H9 (cell line): ENCODE data around the gene RNF149. TPM values are rescaled to one million over a fixed set of nuclear protein-coding genes. Genes with fewer than 3 reads are reported as not detected.
"Not testable (repeated sequence)": the region's sequence is repeated elsewhere in the genome, so short reads cannot be mapped to it uniquely, and the experiment has no call there.

ENCODE experiments used
- DNase-seq: peaks from one replicate; pipeline ENCODE4 v3.0.0-alpha.2; 2017
- H2AFZ ChIP-seq: one replicate; pipeline ENCODE4 v1.6.1; 2013; ENCODE audit warnings: mild to moderate bottlenecking, low read length, control low read depth, moderate library complexity
- H2AK5ac ChIP-seq: 2 replicates; pipeline ENCODE4 v1.6.1; 2013; ENCODE audit warnings: low read length, control low read depth, mixed read lengths; ENCODE audit not compliant: insufficient read length
- H2BK120ac ChIP-seq: one replicate; pipeline ENCODE4 v1.6.1; 2013; ENCODE audit warnings: low read depth, mild to moderate bottlenecking, low read length, control low read depth, inconsistent platforms; ENCODE audit not compliant: poor library complexity, severe bottlenecking
- H2BK12ac ChIP-seq: 2 replicates; pipeline ENCODE4 v1.6.1; 2013; ENCODE audit warnings: low read length, control low read depth, mixed read lengths, low read depth; ENCODE audit not compliant: insufficient read length
- H2BK15ac ChIP-seq: 2 replicates; pipeline ENCODE4 v1.6.1; 2013; ENCODE audit warnings: low read depth, low read length, control low read depth
- H2BK20ac ChIP-seq: one replicate; pipeline ENCODE4 v1.6.1; 2013; ENCODE audit warnings: low read depth, mild to moderate bottlenecking, low read length, control low read depth, inconsistent platforms; ENCODE audit not compliant: poor library complexity, severe bottlenecking
- H2BK5ac ChIP-seq: 2 replicates; pipeline ENCODE4 v1.6.1; 2013; ENCODE audit warnings: low read length, control low read depth, mixed read lengths; ENCODE audit not compliant: insufficient read length
- H3K14ac ChIP-seq: 2 replicates; pipeline ENCODE4 v1.6.1; 2013; ENCODE audit warnings: low read length, control low read depth; ENCODE audit not compliant: insufficient read depth
- H3K18ac ChIP-seq: 2 replicates; pipeline ENCODE4 v1.6.1; 2013; ENCODE audit warnings: low read depth, mild to moderate bottlenecking, mixed read lengths, low read length, control low read depth; ENCODE audit not compliant: insufficient read length
- H3K23ac ChIP-seq: 2 replicates; pipeline ENCODE4 v1.6.1; 2013; ENCODE audit warnings: low read length, control low read depth, mixed read lengths, low read depth; ENCODE audit not compliant: insufficient read length
- H3K23me2 ChIP-seq: 2 replicates; pipeline ENCODE4 v1.6.1; 2013; ENCODE audit warnings: low read depth, mild to moderate bottlenecking, mixed read lengths, low read length, control low read depth; ENCODE audit not compliant: insufficient read length, poor library complexity, severe bottlenecking
- H3K27ac ChIP-seq: 2 replicates; pipeline ENCODE4 v1.5.1; 2013; ENCODE audit warnings: low read length, control low read depth, mixed read lengths, low read depth; ENCODE audit not compliant: insufficient read length
- H3K27me3 ChIP-seq: 2 replicates; pipeline ENCODE4 v1.6.1; 2013; ENCODE audit warnings: low read length, control low read depth, inconsistent platforms; ENCODE audit not compliant: insufficient read depth
- H3K4ac ChIP-seq: 2 replicates; pipeline ENCODE4 v1.6.1; 2013; ENCODE audit warnings: low read depth, mild to moderate bottlenecking, control low read depth, inconsistent platforms, low read length, moderate library complexity
- H3K4me1 ChIP-seq: 2 replicates; pipeline ENCODE4 v1.6.1; 2013; ENCODE audit warnings: low read length, control low read depth, inconsistent platforms; ENCODE audit not compliant: insufficient read depth
- H3K4me2 ChIP-seq: 2 replicates; pipeline ENCODE4 v1.6.1; 2013; ENCODE audit warnings: low read length, control low read depth, mixed read lengths; ENCODE audit not compliant: insufficient read length, insufficient read depth
- H3K56ac ChIP-seq: 2 replicates; pipeline ENCODE4 v1.6.1; 2013; ENCODE audit warnings: low read depth, mild to moderate bottlenecking, mixed read lengths, low read length, control low read depth; ENCODE audit not compliant: insufficient read length
- H3K79me1 ChIP-seq: 2 replicates; pipeline ENCODE4 v1.6.1; 2013; ENCODE audit warnings: low read depth, mild to moderate bottlenecking, moderate library complexity, low read length, control low read depth, inconsistent platforms; ENCODE audit not compliant: insufficient read depth, poor library complexity, severe bottlenecking
- H3K79me2 ChIP-seq: 2 replicates; pipeline ENCODE4 v1.6.1; 2013; ENCODE audit warnings: low read length, control low read depth, inconsistent platforms; ENCODE audit not compliant: insufficient read depth
- H3K9ac ChIP-seq: 2 replicates; pipeline ENCODE4 v1.6.1; 2013; ENCODE audit warnings: low read length, control low read depth, mixed read lengths; ENCODE audit not compliant: insufficient read length; ENCODE audit errors: extremely low read depth
- H3K9me3 ChIP-seq: one replicate; pipeline ENCODE4 v1.6.1; 2013; ENCODE audit warnings: low read depth, low read length, inconsistent platforms; ENCODE audit not compliant: control insufficient read depth
- H3T11ph ChIP-seq: one replicate; pipeline ENCODE4 v1.6.1; 2013; ENCODE audit warnings: mild to moderate bottlenecking, low read length, control low read depth, inconsistent platforms
- H4K20me1 ChIP-seq: one replicate; pipeline ENCODE4 v1.6.1; 2013; ENCODE audit not compliant: control insufficient read depth, insufficient read length, insufficient read depth
- H4K5ac ChIP-seq: 2 replicates; pipeline ENCODE4 v1.6.1; 2013; ENCODE audit warnings: low read depth, mild to moderate bottlenecking, mixed read lengths, low read length, control low read depth; ENCODE audit not compliant: insufficient read length
- H4K8ac ChIP-seq: replicated peaks from 2 replicates; pipeline ENCODE4 v1.6.1; 2013; ENCODE audit warnings: low read length, control low read depth, mixed read lengths, low read depth; ENCODE audit not compliant: insufficient read length
- H4K91ac ChIP-seq: 2 replicates; pipeline ENCODE4 v1.6.1; 2013; ENCODE audit warnings: low read depth, mild to moderate bottlenecking, moderate library complexity, mixed read lengths, low read length, control low read depth; ENCODE audit not compliant: insufficient read length
- H3K27ac Mint-ChIP-seq, 3 experiments: 2 replicates in 2 of 3; 3 replicates in 1 of 3; pipeline ENCODE4 v1.8.0; 2020 to 2021; ENCODE audit warnings: mixed read lengths in 3 of 3, mild to moderate bottlenecking in 1 of 3, moderate library complexity in 1 of 3
- H3K27me3 Mint-ChIP-seq: 2 replicates; pipeline ENCODE4 v1.8.0; 2021; ENCODE audit warnings: low read depth, mild to moderate bottlenecking, moderate library complexity, mixed read lengths
- H3K36me3 Mint-ChIP-seq, 3 experiments: 2 replicates in 2 of 3; 3 replicates in 1 of 3; pipeline ENCODE4 v1.8.0; 2020 to 2021; ENCODE audit warnings: low read depth in 3 of 3, mixed read lengths in 3 of 3; ENCODE audit not compliant: insufficient read depth in 1 of 3
- H3K4me1 Mint-ChIP-seq, 2 experiments: 2 replicates each; pipeline ENCODE4 v1.8.0; 2020; ENCODE audit warnings: mixed read lengths in 2 of 2
- H3K4me3 Mint-ChIP-seq, 2 experiments: 2 replicates in 1 of 2; 3 replicates in 1 of 2; pipeline ENCODE4 v1.8.0; 2020 to 2021; ENCODE audit warnings: mild to moderate bottlenecking in 2 of 2, mixed read lengths in 2 of 2, moderate library complexity in 1 of 2
- H3K9me3 Mint-ChIP-seq, 2 experiments: 2 replicates in 1 of 2; 3 replicates in 1 of 2; pipeline ENCODE4 v1.8.0; 2020; ENCODE audit warnings: mild to moderate bottlenecking in 2 of 2, mixed read lengths in 2 of 2, moderate library complexity in 1 of 2
- WGBS: extraction: QIAGEN DNeasy Blood & Tissue Kit; methylation state at CpG from one replicate; pipeline ENCODE4 v1.1.7; 2013; ENCODE audit warnings: missing lambda C conversion rate, low lambda C conversion rate, mixed read lengths; ENCODE audit not compliant: insufficient read length; ENCODE audit errors: extremely low coverage; 5-methylcytosine and 5-hydroxymethylcytosine counted together
- total RNA-seq: library from RNA; stranded (reverse); gene quantifications from 2 replicates; pipeline ENCODE4 v1.2.1, GENCODE V29; 2021
- TF ChIP-seq, protein P1 (sequence below): fragments of 200-600 bp; sonication (generic); conservative IDR thresholded peaks from 3 replicates; pipeline ENCODE4 v1.8.0; 2021; ENCODE audit warnings: antibody characterized with exemption, mild to moderate bottlenecking

The RNF149 gene
- total RNA-seq, 1 experiment from 2014 or later: 18.0 TPM

DNA sequence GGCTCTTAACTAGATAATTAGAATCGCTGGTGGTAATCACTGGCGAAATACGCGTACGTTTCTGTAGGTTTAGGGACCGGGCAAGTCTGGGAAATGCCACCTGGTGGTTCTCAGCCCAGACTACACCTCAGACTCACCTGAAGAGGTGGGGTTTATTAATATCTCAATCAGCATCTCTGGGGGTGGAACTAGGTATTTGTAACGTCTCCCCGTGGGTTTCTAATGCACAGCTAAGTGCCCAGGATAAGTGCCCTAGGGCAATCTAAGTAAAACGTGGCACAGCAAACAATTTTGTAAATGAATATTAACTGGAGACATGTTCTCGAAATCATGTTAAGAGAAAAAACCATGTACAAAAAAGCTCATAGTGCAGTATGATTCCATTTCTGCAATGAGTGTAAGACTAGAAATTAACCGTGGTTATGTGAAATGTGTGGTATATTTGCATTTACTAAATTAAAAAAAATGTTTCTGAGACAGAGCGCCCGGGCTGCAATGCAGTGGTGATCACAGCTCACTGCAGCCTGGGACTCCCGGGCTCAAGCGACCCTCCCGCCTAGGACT lies 56.6 kb downstream of the RNF149 start:
- Histone ChIP-seq H4K8ac (no peak overlapping the region), H3K23ac (no peak overlapping the region), H3K9me3 (no peaks in the 10 kb centered on the region), H3K23me2 (peaks cover 11% of the 10 kb centered on the region), H3K14ac (0 out of 2 replicates have a peak overlapping the region, but pooled peaks have one; percentile 14), H3K79me1 (no peaks in the 10 kb centered on the region), H3K4me1 (peaks cover 5% of the 10 kb centered on the region), H3K4ac (no peak overlapping the region), H2AK5ac (no peak overlapping the region), H4K20me1 (no peaks in the 10 kb centered on the region), H3K18ac (no peak overlapping the region), H2BK20ac (no peak overlapping the region), H3K56ac (no peak overlapping the region), H2BK12ac (no peak overlapping the region), H3K79me2 (peaks cover 14% of the 10 kb centered on the region; the same call in 1 of the 2 replicates), H4K5ac (no peak overlapping the region), H4K91ac (no peak overlapping the region), H2BK120ac (no peak overlapping the region), H3K9ac (peak overlapping the region; percentile 56), H3K27me3 (no peaks in the 10 kb centered on the region), H2BK15ac (no peak overlapping the region), H2BK5ac (no peak overlapping the region), H3T11ph (no peak overlapping the region), H2AFZ (no peak overlapping the region), H3K4me2 (peak overlapping the region; percentile 84), H3K27ac (peak overlapping the region; percentile 48)
- no peaks in the 10 kb centered on the region for H3K27me3 Mint-ChIP-seq
- WGBS: no CpG with 5 or more reads among the region's 16 CpGs
- H3K36me3 Mint-ChIP-seq: peaks cover 10 to 14% (median 11%) of the 10 kb centered on the region in 3 experiments
- peak; percentile 64 for DNase-seq
- H3K4me1 Mint-ChIP-seq: peaks cover 35 to 46% of the 10 kb centered on the region in 2 experiments
- peak overlapping the region; percentile 90 to 96 for H3K4me3 Mint-ChIP-seq
- H3K27ac Mint-ChIP-seq: peak overlapping the region; percentile 74 to 91 (median 91); a peak in 5 of 7 replicates
- TF ChIP-seq, protein P1, sequence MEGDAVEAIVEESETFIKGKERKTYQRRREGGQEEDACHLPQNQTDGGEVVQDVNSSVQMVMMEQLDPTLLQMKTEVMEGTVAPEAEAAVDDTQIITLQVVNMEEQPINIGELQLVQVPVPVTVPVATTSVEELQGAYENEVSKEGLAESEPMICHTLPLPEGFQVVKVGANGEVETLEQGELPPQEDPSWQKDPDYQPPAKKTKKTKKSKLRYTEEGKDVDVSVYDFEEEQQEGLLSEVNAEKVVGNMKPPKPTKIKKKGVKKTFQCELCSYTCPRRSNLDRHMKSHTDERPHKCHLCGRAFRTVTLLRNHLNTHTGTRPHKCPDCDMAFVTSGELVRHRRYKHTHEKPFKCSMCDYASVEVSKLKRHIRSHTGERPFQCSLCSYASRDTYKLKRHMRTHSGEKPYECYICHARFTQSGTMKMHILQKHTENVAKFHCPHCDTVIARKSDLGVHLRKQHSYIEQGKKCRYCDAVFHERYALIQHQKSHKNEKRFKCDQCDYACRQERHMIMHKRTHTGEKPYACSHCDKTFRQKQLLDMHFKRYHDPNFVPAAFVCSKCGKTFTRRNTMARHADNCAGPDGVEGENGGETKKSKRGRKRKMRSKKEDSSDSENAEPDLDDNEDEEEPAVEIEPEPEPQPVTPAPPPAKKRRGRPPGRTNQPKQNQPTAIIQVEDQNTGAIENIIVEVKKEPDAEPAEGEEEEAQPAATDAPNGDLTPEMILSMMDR: peak; percentile 73
- peaks cover 2% of the 10 kb centered on the region in 2 experiments; a peak in 3 of 5 replicates for H3K9me3 Mint-ChIP-seq

DNA sequence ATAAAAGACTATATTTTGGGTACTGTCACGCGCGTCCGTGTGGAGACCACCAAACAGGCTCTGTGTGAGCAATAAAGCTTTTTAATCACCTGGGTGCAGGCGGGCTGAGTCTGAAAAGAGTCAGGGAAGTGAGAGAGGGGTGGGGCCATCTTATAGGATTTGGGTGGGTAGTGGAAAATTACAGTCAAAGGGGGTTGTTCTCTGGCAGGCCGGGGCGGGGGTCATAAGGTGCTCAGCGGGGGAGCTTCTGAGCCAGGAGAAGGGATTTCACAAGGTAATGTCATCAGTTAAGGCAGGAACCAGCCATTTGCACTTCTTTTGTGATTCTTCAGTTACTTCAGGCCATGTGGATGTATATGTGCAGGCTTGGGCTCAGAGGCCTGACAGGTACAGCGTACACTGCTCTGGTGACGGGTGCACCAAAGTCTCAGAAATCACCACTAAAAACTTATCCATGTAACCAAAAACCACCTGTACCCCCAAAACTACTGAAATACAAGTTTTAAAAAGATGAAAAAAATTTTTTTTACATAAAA lies 57.2 kb downstream of the RNF149 start:
- H3K9me3 ChIP-seq, H3K9me3 Mint-ChIP-seq, H2BK12ac ChIP-seq, H4K20me1 ChIP-seq, H4K91ac ChIP-seq, H2AFZ ChIP-seq, H4K8ac ChIP-seq, H2BK5ac ChIP-seq, H3K18ac ChIP-seq, H3K4me1 ChIP-seq, H3K79me1 ChIP-seq, H3K14ac ChIP-seq, H3K4ac ChIP-seq, H3T11ph ChIP-seq, H3K27me3 ChIP-seq, H3K27me3 Mint-ChIP-seq, H2BK15ac ChIP-seq, H2BK120ac ChIP-seq, H4K5ac ChIP-seq, H2BK20ac ChIP-seq, H3K23ac ChIP-seq, H2AK5ac ChIP-seq, H3K9ac ChIP-seq, H3K56ac ChIP-seq: not testable (repeated sequence)
- DNase-seq: peak; percentile 90
- Histone ChIP-seq H3K23me2 (peaks cover 11% of the 10 kb centered on the region), H3K79me2 (peaks cover 14% of the 10 kb centered on the region; the same call in 1 of the 2 replicates), H3K4me2 (peak overlapping the region; percentile 84), H3K27ac (peak overlapping the region; percentile 48)
- peaks cover 9 to 14% (median 11%) of the 10 kb centered on the region in 3 experiments for H3K36me3 Mint-ChIP-seq
- peaks cover 35 to 45% of the 10 kb centered on the region in 2 experiments for H3K4me1 Mint-ChIP-seq
- H3K4me3 Mint-ChIP-seq: peak overlapping the region; percentile 81 to 90
- WGBS: no CpG with 5 or more reads among the region's 10 CpGs
- H3K27ac Mint-ChIP-seq: peak overlapping the region; percentile 58 to 98 (median 87)
